Measurements from ENCODE around the gene DNAH17.

DNAH17 gene

GRCh38 chr17:78459696-78460095, 117.5 kb downstream of the DNAH17 start:
- no peak for TF ChIP-seq CTCF (IDR thresholded peaks at IDR 0.05; ENCODE audit: control insufficient read depth, extremely low read depth, insufficient read depth)

GRCh38 chr17:78458736-78459335, 118.4 kb downstream of the DNAH17 start:
- DNase-seq (ENCODE audit: low read depth), result no peak
- H3K4me3 ChIP-seq (ENCODE audit: low read depth, low read length), result no peak overlapping the region
- no peak for TF ChIP-seq CTCF (IDR thresholded peaks at IDR 0.05; ENCODE audit: control insufficient read depth, extremely low read depth, insufficient read depth)

More at GRCh38 chr17:78459696-78460095, 117.5 kb downstream of the DNAH17 start:
- no peak overlapping the region for H3K4me3 ChIP-seq (ENCODE audit: low read depth, low read length)
- no peak for DNase-seq (ENCODE audit: low read depth)

GRCh38 chr17:78458091-78458490, 119.1 kb downstream of the DNAH17 start:
- no peak overlapping the region for H3K4me3 ChIP-seq (ENCODE audit: low read depth, low read length)
- no peak for DNase-seq (ENCODE audit: low read depth)
- TF ChIP-seq CTCF (IDR thresholded peaks at IDR 0.05; ENCODE audit: control insufficient read depth, extremely low read depth, insufficient read depth), result no peak

DNA sequence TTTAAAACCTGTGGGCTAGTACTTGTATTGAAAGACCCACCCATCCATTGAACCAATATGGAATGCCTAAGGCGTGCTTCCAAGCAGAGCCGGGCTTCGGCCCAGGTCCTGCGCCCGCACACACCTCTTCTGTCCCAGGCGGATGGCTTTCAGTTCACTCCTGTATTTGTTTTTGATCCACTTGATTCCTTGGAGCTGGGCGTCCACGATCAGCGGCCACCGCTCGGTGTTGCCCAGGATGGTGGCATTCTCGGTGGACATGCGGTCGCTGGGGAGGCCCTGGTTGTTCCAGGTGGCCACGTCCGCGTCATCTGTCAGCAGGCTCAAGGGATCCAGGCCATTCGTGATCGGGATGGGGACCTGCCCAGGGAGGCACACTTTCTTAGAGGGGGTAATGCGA, 122.8 kb downstream of the DNAH17 start:
- no peak overlapping the region for H3K4me3 ChIP-seq (ENCODE audit: low read depth, low read length)
- no peak for TF ChIP-seq CTCF (IDR thresholded peaks at IDR 0.05; ENCODE audit: control insufficient read depth, extremely low read depth, insufficient read depth)
- DNase-seq (ENCODE audit: low read depth), result no peak

- DNase-seq (ENCODE audit: low read depth), result no peak
- H3K4me3 ChIP-seq (ENCODE audit: low read depth, low read length), result no peak overlapping the region
- TF ChIP-seq CTCF (IDR thresholded peaks at IDR 0.05; ENCODE audit: control insufficient read depth, extremely low read depth, insufficient read depth), result no peak
Observed at GRCh38 chr17:78451753-78452152, 125.4 kb downstream of the DNAH17 start.

DNA sequence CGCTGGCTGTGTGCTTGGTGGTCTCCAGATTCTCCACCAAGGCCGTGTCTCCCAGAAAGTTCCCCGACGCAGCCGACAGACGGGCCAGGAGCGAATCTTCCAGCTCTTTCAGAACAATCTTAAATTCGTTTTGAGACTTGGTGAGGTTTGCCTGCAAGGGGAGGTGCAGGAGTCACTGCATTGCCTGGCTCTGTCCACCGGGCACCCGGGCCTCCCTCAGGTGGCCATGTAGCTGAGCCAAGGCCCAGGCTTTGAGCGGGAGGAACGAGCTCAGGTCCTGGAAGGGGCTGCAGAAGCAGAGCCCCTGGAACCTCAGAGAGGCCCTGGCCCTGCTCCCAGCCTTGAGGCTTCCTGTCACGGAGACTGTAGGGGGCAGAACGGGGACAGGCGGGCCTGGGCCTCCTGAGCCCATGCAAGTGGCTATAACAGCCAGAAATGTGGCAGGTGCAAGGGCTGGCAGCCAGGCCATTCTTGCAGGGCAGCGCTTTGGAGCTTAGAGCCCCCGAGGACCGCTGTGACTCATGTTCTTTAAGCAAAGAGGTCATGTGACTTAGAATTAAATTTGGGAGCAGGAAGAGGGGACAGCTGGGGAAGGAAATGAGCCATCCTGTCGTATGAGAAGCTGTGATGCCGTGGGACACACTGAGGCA, 126.4 kb downstream of the DNAH17 start:
- no peak for TF ChIP-seq CTCF (IDR thresholded peaks at IDR 0.05; ENCODE audit: control insufficient read depth, extremely low read depth, insufficient read depth)
- H3K4me3 ChIP-seq (ENCODE audit: low read depth, low read length), result no peak overlapping the region
- DNase-seq (ENCODE audit: low read depth), result no peak

All from LNCaP clone FGC (cell line).